Keratinocyte (primary cell): ENCODE results near the gene MAP3K5. TPM values are rescaled to one million over a fixed set of nuclear protein-coding genes. Genes with fewer than 3 reads are reported as not detected.

ENCODE experiments used
- DNase-seq: peaks from one replicate; pipeline ENCODE4 v3.0.0-alpha.2; 2011; ENCODE audit warnings: low read depth, missing footprints, low spot score
- FAIRE-seq: peaks from 2 replicates; lab custom pipeline; 2011; peaks lifted over from hg19 to GRCh38; lab: Jason Lieb, UNC
- H2AFZ ChIP-seq: 2 replicates; pipeline ENCODE4 v1.6.0; 2012; ENCODE audit warnings: low read length, control low read depth, inconsistent platforms; ENCODE audit not compliant: control insufficient read depth
- H3K27ac ChIP-seq: 2 replicates; pipeline ENCODE4 v1.5.1; 2011; ENCODE audit warnings: low read length; ENCODE audit not compliant: control insufficient read depth, insufficient read depth
- H3K27me3 ChIP-seq: 3 replicates; pipeline ENCODE4 v1.6.0; 2011; ENCODE audit warnings: low read length; ENCODE audit not compliant: control insufficient read depth, insufficient read depth; ENCODE audit errors: extremely low read depth
- H3K36me3 ChIP-seq, 2 experiments: 2 replicates in 1 of 2; 3 replicates in 1 of 2; pipeline ENCODE4 v1.5.1; 2011; ENCODE audit warnings: low read length in 2 of 2, mild to moderate bottlenecking in 1 of 2; ENCODE audit not compliant: control insufficient read depth in 2 of 2, insufficient read depth in 2 of 2; ENCODE audit errors: extremely low read depth in 1 of 2
- H3K4me1 ChIP-seq: 3 replicates; pipeline ENCODE4 v1.5.1; 2011; ENCODE audit warnings: low read length; ENCODE audit not compliant: control insufficient read depth, insufficient read depth; ENCODE audit errors: extremely low read depth
- H3K4me2 ChIP-seq: 3 replicates; pipeline ENCODE4 v1.6.0; 2011; ENCODE audit warnings: low read depth, low read length; ENCODE audit not compliant: control insufficient read depth, insufficient read depth; ENCODE audit errors: extremely low read depth
- H3K4me3 ChIP-seq, 3 experiments: fragments of 200-600 bp in 1 of 3; sonication (generic) in 1 of 3; 2 replicates in 2 of 3; 3 replicates in 1 of 3; pipeline ENCODE4 v1.5.1; 2011 to 2016; ENCODE audit warnings: low read length in 3 of 3, mild to moderate bottlenecking in 3 of 3, control low read depth in 2 of 3, inconsistent platforms in 1 of 3, low read depth in 1 of 3, mixed read lengths in 1 of 3, mixed run types in 1 of 3, moderate library complexity in 1 of 3; ENCODE audit not compliant: control insufficient read depth in 2 of 3, insufficient read depth in 2 of 3; ENCODE audit errors: extremely low read depth in 1 of 3
- H3K79me2 ChIP-seq: 2 replicates; pipeline ENCODE4 v1.6.0; 2012; ENCODE audit warnings: low read length; ENCODE audit not compliant: control insufficient read depth, insufficient read depth
- H3K9ac ChIP-seq: 3 replicates; pipeline ENCODE4 v1.6.0; 2011; ENCODE audit warnings: low read length; ENCODE audit not compliant: control insufficient read depth, insufficient read depth; ENCODE audit errors: extremely low read depth
- H3K9me1 ChIP-seq: 3 replicates; pipeline ENCODE4 v1.6.0; 2011; ENCODE audit warnings: low read length; ENCODE audit not compliant: control insufficient read depth, insufficient read depth; ENCODE audit errors: extremely low read depth
- H3K9me3 ChIP-seq: 2 replicates; pipeline ENCODE4 v1.5.1; 2012; ENCODE audit warnings: low read depth, low read length; ENCODE audit not compliant: control insufficient read depth
- H4K20me1 ChIP-seq: 3 replicates; pipeline ENCODE4 v1.6.0; 2011; ENCODE audit warnings: low read length; ENCODE audit not compliant: control insufficient read depth, insufficient read depth; ENCODE audit errors: extremely low read depth
- CTCF ChIP-seq, 3 experiments: IDR thresholded peaks in 1 of 3; conservative IDR thresholded peaks in 1 of 3; optimal IDR thresholded peaks in 1 of 3; 2 replicates in 2 of 3; 3 replicates in 1 of 3; pipeline versions ENCODE3 to v1.5.1; 2011; ENCODE audit warnings: low read length in 3 of 3, mild to moderate bottlenecking in 3 of 3, moderate library complexity in 2 of 3, control low read depth in 1 of 3, inconsistent platforms in 1 of 3; ENCODE audit not compliant: insufficient read depth in 2 of 3; ENCODE audit errors: extremely low read depth in 1 of 3
- EZH2 ChIP-seq: IDR thresholded peaks from one replicate; pipeline ENCODE4 v1.6.1; 2012; ENCODE audit warnings: inconsistent platforms, mild to moderate bottlenecking, low read length, moderate library complexity
- dilution Hi-C: fragments of 300-500 bp; cut with MboI; formaldehyde crosslinking; loops from one replicate; pipeline ENCODE4 v1.7.0; 2020; ENCODE audit warnings: low sequenced_read_pairs; ENCODE audit not compliant: extremely low pct_ligation_motif_present
- polyA plus RNA-seq, 5 experiments: library from polyadenylated mRNA; depleted of rRNA in 3 of 5; stranded (reverse) in 3 of 5; stranded (forward) in 1 of 5; unstranded in 1 of 5; fragments of >200 nt; gene quantifications; 1 replicate in 1 of 5; 2 replicates in 3 of 5; 3 replicates in 1 of 5; pipeline versions ENCODE4 v1.2.1 to v1.2.3, GENCODE V29; 2011 to 2012; ENCODE audit warnings: missing spikeins in 2 of 5, low read depth in 1 of 5, low replicate concordance in 1 of 5

The MAP3K5 gene
- polyA plus RNA-seq, 1 donor (not counting 4 experiments of a cell fraction or from before 2014, with no cell fraction given), result 3.4 TPM

- FAIRE-seq (no peak), DNase-seq (no peak)
- no peaks in the 10 kb centered on the region for H3K9me1 ChIP-seq
- H3K4me3 ChIP-seq, result no peak overlapping the region
- H3K27ac ChIP-seq, result no peak overlapping the region
- no peak overlapping the region for H3K4me2 ChIP-seq
- peaks cover 1% of the 10 kb centered on the region for H3K79me2 ChIP-seq
- no peaks in the 10 kb centered on the region for H3K36me3 ChIP-seq
- no peaks in the 10 kb centered on the region for H3K9me3 ChIP-seq
- no peak overlapping the region for H3K9ac ChIP-seq
- no peak for TF ChIP-seq EZH2
- TF ChIP-seq CTCF (optimal IDR thresholded peaks at IDR 0.05 in 1 of 3, IDR thresholded peaks at IDR 0.05 in 1 of 3, conservative IDR thresholded peaks at IDR 0.05 in 1 of 3; ENCODE audit: extremely low read depth in 1 of 3, insufficient read depth in 2 of 3, low read length in 3 of 3), result no peak
- no peaks in the 10 kb centered on the region for H3K27me3 ChIP-seq
- no peak overlapping the region for H2AFZ ChIP-seq
- H3K4me1 ChIP-seq, result peaks cover 18% of the 10 kb centered on the region
- dilution Hi-C loops, result no loop called here
- H4K20me1 ChIP-seq, result peaks cover 2% of the 10 kb centered on the region
Observed at GRCh38 chr6:136763255-136763654, 29.0 kb downstream of the MAP3K5 start.

DNA sequence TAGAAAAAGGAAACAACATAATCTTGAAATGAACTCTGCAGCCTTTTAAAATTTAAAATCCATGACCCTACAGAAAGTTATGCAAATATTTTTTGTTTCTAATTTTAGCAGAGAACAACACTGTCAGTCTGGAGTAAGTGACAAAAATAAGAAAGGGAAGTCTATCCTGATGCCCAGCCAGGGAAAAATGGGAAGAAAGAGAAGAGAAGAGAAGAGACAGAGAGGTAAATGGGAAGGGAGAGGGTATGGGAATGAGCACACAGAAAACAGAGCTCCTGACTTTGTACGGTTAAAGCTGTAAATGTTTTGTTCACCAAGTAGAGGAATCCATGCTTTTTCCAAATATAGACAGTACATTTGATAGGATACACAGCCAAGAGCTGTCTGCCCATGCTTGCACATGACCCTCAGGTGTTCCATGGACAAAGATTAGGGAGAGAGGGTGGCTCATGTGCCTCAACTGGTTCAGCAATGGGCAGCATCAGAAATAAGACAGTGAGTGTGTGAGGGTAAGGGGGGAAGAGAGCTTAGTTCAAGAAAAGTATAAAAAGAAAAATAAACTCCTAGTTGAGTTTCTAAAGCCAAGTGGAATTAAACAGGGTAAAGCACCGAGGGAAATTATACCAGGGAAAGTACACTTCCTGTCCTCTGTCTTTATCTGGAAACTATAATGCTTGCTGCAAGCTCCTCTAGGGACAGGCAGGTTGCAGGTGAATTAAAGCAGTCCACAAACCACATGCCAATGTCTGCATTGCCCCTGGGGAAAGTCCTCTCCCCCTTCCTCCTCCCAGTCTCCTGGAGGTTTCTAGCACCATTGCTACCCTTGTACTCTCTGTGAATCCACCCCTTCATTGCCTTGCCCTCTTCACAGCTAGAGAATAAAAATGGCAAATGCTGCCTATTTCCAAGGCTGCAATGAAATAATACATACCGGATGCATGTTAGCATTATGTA, 30.0 kb downstream of the MAP3K5 start:
- H3K79me2 ChIP-seq, result peaks cover 1% of the 10 kb centered on the region
- H3K27ac ChIP-seq, result no peak overlapping the region
- DNase-seq, result no peak
- no peak overlapping the region for H3K4me3 ChIP-seq
- H3K4me2 ChIP-seq, result peak overlapping the region; percentile 55
- no peaks in the 10 kb centered on the region for H3K36me3 ChIP-seq
- no peak overlapping the region for H3K9ac ChIP-seq
- no peak for FAIRE-seq
- peaks cover 2% of the 10 kb centered on the region for H4K20me1 ChIP-seq
- H3K27me3 ChIP-seq, result no peaks in the 10 kb centered on the region
- TF ChIP-seq CTCF (optimal IDR thresholded peaks at IDR 0.05 in 1 of 3, IDR thresholded peaks at IDR 0.05 in 1 of 3, conservative IDR thresholded peaks at IDR 0.05 in 1 of 3; ENCODE audit: extremely low read depth in 1 of 3, insufficient read depth in 2 of 3, low read length in 3 of 3) (no peak), EZH2 (no peak)
- H3K9me1 ChIP-seq, result no peaks in the 10 kb centered on the region
- no peaks in the 10 kb centered on the region for H3K9me3 ChIP-seq
- H2AFZ ChIP-seq, result peak overlapping the region; percentile 20
- H3K4me1 ChIP-seq, result peaks cover 18% of the 10 kb centered on the region
- dilution Hi-C loops, result no loop called here
